ENCODE results near the gene CCDC85A. TPM values are rescaled to one million over a fixed set of nuclear protein-coding genes. Genes with fewer than 3 reads are reported as not detected.
A peak's percentile ranks its signal among the peaks of the same experiment; 100 is the strongest.

CCDC85A gene
- polyA plus RNA-seq, 1 donor from 2014 or later: 24.7 TPM

DNA sequence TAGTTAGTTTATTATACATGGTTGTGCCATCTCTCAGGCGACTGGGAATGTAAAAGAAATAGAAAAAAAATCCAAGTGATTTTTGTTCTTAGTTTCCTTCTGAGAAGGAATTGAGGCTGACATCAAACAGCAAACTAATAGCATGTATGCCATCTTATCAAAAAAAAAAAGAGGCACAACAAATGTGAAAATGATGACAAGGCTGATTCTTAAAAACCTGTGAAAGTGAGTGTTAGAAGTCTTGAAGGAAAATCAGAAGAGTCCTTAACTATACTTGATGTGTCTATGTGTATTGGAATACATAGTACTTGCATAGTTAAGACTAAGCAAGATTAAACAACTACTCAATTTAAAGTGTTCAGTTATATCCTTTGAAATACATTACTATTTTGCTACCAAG lies 161.0 kb downstream of the CCDC85A start:
- no peak overlapping the region for H3K4me3 ChIP-seq (ENCODE audit: low read length)
- no peak overlapping the region for H3K27ac ChIP-seq (ENCODE audit: low read length)
- H3K9me3 ChIP-seq (ENCODE audit: low read length): no peaks in the 10 kb centered on the region
- H3K9me2 ChIP-seq (ENCODE audit: insufficient read depth, low read length): no peaks in the 10 kb centered on the region
- no peaks in the 10 kb centered on the region for H3K36me3 ChIP-seq (ENCODE audit: insufficient read depth, low read length)
- no peaks in the 10 kb centered on the region for H3K27me3 ChIP-seq (ENCODE audit: insufficient read depth, low read depth, low read length)
- no peak overlapping the region for H3K4me2 ChIP-seq (ENCODE audit: low read length)
- H3K9ac ChIP-seq (ENCODE audit: low read length): no peak overlapping the region
- H3K79me2 ChIP-seq (replicated peaks; ENCODE audit: insufficient read depth, low read length): no peaks in the 10 kb centered on the region
- H4K20me1 ChIP-seq (ENCODE audit: insufficient read depth): no peaks in the 10 kb centered on the region
- H2AFZ ChIP-seq (ENCODE audit: low read depth, low read length): no peak overlapping the region
- H3F3A ChIP-seq (ENCODE audit: insufficient read depth, low read length, poor library complexity, severe bottlenecking): peaks cover 5% of the 10 kb centered on the region
- no peak for TF ChIP-seq POLR2AphosphoS5 (IDR thresholded peaks at IDR 0.05)
- TF ChIP-seq SMC3 (conservative IDR thresholded peaks at IDR 0.05; ENCODE audit: poor library complexity): no peak
- no peak for TF ChIP-seq TAF1 (IDR thresholded peaks at IDR 0.05; ENCODE audit: low read depth)
- TF ChIP-seq, protein P1, sequence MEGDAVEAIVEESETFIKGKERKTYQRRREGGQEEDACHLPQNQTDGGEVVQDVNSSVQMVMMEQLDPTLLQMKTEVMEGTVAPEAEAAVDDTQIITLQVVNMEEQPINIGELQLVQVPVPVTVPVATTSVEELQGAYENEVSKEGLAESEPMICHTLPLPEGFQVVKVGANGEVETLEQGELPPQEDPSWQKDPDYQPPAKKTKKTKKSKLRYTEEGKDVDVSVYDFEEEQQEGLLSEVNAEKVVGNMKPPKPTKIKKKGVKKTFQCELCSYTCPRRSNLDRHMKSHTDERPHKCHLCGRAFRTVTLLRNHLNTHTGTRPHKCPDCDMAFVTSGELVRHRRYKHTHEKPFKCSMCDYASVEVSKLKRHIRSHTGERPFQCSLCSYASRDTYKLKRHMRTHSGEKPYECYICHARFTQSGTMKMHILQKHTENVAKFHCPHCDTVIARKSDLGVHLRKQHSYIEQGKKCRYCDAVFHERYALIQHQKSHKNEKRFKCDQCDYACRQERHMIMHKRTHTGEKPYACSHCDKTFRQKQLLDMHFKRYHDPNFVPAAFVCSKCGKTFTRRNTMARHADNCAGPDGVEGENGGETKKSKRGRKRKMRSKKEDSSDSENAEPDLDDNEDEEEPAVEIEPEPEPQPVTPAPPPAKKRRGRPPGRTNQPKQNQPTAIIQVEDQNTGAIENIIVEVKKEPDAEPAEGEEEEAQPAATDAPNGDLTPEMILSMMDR (IDR thresholded peaks at IDR 0.05; ENCODE audit: poor library complexity, severe bottlenecking): no peak
- TF ChIP-seq EP300 (conservative IDR thresholded peaks at IDR 0.05; ENCODE audit: poor library complexity, severe bottlenecking): no peak
- TF ChIP-seq EZH2 (IDR thresholded peaks at IDR 0.05; ENCODE audit: borderline replicate concordance, insufficient read depth, low read length, poor library complexity, severe bottlenecking): no peak
- TF ChIP-seq RAD21 (conservative IDR thresholded peaks at IDR 0.05): no peak
- TF ChIP-seq, protein P2, sequence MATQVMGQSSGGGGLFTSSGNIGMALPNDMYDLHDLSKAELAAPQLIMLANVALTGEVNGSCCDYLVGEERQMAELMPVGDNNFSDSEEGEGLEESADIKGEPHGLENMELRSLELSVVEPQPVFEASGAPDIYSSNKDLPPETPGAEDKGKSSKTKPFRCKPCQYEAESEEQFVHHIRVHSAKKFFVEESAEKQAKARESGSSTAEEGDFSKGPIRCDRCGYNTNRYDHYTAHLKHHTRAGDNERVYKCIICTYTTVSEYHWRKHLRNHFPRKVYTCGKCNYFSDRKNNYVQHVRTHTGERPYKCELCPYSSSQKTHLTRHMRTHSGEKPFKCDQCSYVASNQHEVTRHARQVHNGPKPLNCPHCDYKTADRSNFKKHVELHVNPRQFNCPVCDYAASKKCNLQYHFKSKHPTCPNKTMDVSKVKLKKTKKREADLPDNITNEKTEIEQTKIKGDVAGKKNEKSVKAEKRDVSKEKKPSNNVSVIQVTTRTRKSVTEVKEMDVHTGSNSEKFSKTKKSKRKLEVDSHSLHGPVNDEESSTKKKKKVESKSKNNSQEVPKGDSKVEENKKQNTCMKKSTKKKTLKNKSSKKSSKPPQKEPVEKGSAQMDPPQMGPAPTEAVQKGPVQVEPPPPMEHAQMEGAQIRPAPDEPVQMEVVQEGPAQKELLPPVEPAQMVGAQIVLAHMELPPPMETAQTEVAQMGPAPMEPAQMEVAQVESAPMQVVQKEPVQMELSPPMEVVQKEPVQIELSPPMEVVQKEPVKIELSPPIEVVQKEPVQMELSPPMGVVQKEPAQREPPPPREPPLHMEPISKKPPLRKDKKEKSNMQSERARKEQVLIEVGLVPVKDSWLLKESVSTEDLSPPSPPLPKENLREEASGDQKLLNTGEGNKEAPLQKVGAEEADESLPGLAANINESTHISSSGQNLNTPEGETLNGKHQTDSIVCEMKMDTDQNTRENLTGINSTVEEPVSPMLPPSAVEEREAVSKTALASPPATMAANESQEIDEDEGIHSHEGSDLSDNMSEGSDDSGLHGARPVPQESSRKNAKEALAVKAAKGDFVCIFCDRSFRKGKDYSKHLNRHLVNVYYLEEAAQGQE (IDR thresholded peaks at IDR 0.05; ENCODE audit: borderline replicate concordance): no peak
- no peak for TF ChIP-seq MXI1 (conservative IDR thresholded peaks at IDR 0.05; ENCODE audit: poor library complexity, severe bottlenecking)

DNA sequence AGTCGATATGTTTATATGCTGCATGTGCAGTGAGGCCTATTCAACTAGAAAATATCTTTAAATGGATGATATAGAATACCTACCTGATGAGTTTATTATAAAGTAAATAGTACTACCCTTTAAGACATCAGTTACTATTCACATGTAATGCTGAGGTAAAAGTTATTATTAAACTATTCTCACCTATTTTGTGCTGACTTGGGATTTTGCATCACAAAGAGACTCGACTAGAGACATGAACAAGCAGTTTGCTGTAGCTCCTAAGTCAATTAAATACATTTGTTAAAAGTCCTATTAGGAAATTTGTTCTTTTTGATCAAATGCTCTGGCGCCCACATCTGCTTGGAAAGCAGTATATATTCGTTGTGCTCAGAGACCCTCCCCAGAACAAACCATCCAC lies 164.1 kb downstream of the CCDC85A start:
- no peaks in the 10 kb centered on the region for H3K79me2 ChIP-seq (replicated peaks; ENCODE audit: insufficient read depth, low read length)
- H3K4me3 ChIP-seq (ENCODE audit: low read length): no peak overlapping the region
- no peaks in the 10 kb centered on the region for H4K20me1 ChIP-seq (ENCODE audit: insufficient read depth)
- H3K36me3 ChIP-seq (ENCODE audit: insufficient read depth, low read length): no peaks in the 10 kb centered on the region
- no peaks in the 10 kb centered on the region for H3K27me3 ChIP-seq (ENCODE audit: insufficient read depth, low read depth, low read length)
- no peak overlapping the region for H2AFZ ChIP-seq (ENCODE audit: low read depth, low read length)
- peak overlapping the region; percentile 66 for H3K27ac ChIP-seq (ENCODE audit: low read length)
- no peak overlapping the region for H3K4me2 ChIP-seq (ENCODE audit: low read length)
- H3K9me3 ChIP-seq (ENCODE audit: low read length): no peaks in the 10 kb centered on the region
- peaks cover 5% of the 10 kb centered on the region for H3F3A ChIP-seq (ENCODE audit: insufficient read depth, low read length, poor library complexity, severe bottlenecking)
- no peaks in the 10 kb centered on the region for H3K9me2 ChIP-seq (ENCODE audit: insufficient read depth, low read length)
- TF ChIP-seq POLR2AphosphoS5 (IDR thresholded peaks at IDR 0.05): no peak
- TF ChIP-seq, protein P2 (IDR thresholded peaks at IDR 0.05; ENCODE audit: borderline replicate concordance): no peak
- no peak for TF ChIP-seq EZH2 (IDR thresholded peaks at IDR 0.05; ENCODE audit: borderline replicate concordance, insufficient read depth, low read length, poor library complexity, severe bottlenecking)
- TF ChIP-seq, protein P1 (IDR thresholded peaks at IDR 0.05; ENCODE audit: poor library complexity, severe bottlenecking): no peak
- no peak for TF ChIP-seq RAD21 (conservative IDR thresholded peaks at IDR 0.05)
- no peak for TF ChIP-seq SMC3 (conservative IDR thresholded peaks at IDR 0.05; ENCODE audit: poor library complexity)
- peak overlapping the region; percentile 10 for H3K9ac ChIP-seq (ENCODE audit: low read length)
